Activated naive CD8-positive, alpha-beta T cell treated with anti-CD3 and anti-CD28 coated beads, Interleukin-2, amount 50 U/mL, for 24 hours (primary cell): Measurements from ENCODE around the gene UGT8.
"Not testable (repeated sequence)": the region's sequence is repeated elsewhere in the genome, so short reads cannot be mapped to it uniquely, and the experiment has no call there.

Source experiments
- ATAC-seq: fragments of 150-1000 bp; cut with Tn5 transposase; one replicate; pipeline ENCODE4 v1.10.0; 2021
- DNase-seq: peaks from one replicate; pipeline ENCODE4 v3.0.0; 2021
- H3K27ac Mint-ChIP-seq: one replicate; pipeline ENCODE4 v1.8.0; 2021; ENCODE audit warnings: mild to moderate bottlenecking, mixed read lengths
- H3K27me3 Mint-ChIP-seq: one replicate; pipeline ENCODE4 v1.8.0; 2021; ENCODE audit warnings: mixed read lengths
- H3K36me3 Mint-ChIP-seq: one replicate; pipeline ENCODE4 v1.8.0; 2021; ENCODE audit warnings: low read depth, mixed read lengths
- H3K4me1 Mint-ChIP-seq: one replicate; pipeline ENCODE4 v1.8.0; 2021; ENCODE audit warnings: mixed read lengths
- H3K4me3 Mint-ChIP-seq: one replicate; pipeline ENCODE4 v1.8.0; 2021; ENCODE audit warnings: mild to moderate bottlenecking, moderate library complexity, mixed read lengths
- H3K9me3 Mint-ChIP-seq: one replicate; pipeline ENCODE4 v1.8.0; 2021; ENCODE audit warnings: mixed read lengths

UGT8 gene, protein sequence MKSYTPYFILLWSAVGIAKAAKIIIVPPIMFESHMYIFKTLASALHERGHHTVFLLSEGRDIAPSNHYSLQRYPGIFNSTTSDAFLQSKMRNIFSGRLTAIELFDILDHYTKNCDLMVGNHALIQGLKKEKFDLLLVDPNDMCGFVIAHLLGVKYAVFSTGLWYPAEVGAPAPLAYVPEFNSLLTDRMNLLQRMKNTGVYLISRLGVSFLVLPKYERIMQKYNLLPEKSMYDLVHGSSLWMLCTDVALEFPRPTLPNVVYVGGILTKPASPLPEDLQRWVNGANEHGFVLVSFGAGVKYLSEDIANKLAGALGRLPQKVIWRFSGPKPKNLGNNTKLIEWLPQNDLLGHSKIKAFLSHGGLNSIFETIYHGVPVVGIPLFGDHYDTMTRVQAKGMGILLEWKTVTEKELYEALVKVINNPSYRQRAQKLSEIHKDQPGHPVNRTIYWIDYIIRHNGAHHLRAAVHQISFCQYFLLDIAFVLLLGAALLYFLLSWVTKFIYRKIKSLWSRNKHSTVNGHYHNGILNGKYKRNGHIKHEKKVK

GRCh38 chr4:114598191-114599121, at the start of gene UGT8:
TSS of gene UGT8 (plus strand) at chr4:114598807. CDS start at chr4:114622881, 24,074 bp downstream.
- no peaks in the 10 kb centered on the region for H3K9me3 Mint-ChIP-seq
- DNase-seq (peak; percentile 34), ATAC-seq (peak; percentile 48)
- H3K27me3 Mint-ChIP-seq = peaks cover 44% of the 10 kb centered on the region
- peak within 1 kb of the TSS; percentile 68 for H3K4me3 Mint-ChIP-seq
- no peak within 1 kb of the TSS for H3K27ac Mint-ChIP-seq
- peaks cover 15% of the 10 kb centered on the region for H3K4me1 Mint-ChIP-seq
- no peaks in the 10 kb centered on the region for H3K36me3 Mint-ChIP-seq

DNA sequence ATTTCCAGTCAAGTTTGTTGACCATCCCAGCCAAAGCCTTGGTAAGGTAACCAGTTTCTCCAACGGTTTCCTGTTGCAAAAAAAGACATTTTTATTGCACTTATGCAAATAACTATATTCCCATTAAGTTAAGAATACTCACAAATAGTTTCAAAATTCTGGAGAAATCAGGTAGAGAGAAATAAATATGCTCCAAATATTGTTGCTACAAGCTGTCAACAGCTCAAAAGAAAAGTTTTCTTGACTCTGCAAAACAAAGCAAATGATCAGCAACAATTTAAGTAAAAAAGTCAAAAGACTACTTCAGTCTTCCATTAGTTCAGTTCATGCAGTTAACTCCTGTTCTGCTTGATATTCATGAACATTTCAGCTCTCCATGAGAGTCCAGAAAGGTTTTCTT, 49.0 kb upstream of the UGT8 start:
- ATAC-seq (no peak), DNase-seq (no peak)
- Mint-ChIP-seq H3K4me1 (no peaks in the 10 kb centered on the region), H3K27me3 (no peaks in the 10 kb centered on the region), H3K27ac (no peak overlapping the region), H3K9me3 (peaks cover 12% of the 10 kb centered on the region), H3K4me3 (no peak overlapping the region), H3K36me3 (no peaks in the 10 kb centered on the region)

DNA sequence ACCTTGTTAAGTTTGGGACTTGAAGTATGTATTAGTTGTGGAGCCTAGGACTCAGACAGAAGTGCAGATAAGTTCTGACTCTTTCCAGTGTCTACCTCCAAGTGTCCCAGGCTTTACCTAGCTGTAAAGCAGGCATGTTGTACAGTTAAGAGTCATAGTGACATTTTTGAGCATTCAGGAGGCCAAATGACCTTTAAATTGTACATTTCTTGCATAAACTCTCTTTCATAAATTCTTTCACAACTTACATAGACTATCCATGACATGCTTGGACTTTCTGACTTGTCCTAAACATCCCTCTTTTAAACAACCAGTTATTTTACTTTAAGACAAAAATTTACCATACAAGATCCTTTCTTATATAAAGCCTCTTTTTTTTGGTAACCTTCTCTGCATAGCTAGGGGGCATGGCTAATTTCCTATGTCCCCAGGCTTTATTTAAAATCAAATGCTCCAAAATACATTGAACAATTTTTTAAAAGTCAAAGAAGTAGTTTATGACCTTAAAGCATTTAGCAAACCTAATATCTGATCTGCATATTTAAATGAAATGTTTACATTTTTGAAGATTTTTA, 40.1 kb upstream of the UGT8 start:
- DNase-seq (no peak), ATAC-seq (no peak)
- H3K9me3 Mint-ChIP-seq = peaks cover 9% of the 10 kb centered on the region
- H3K4me1 Mint-ChIP-seq = no peaks in the 10 kb centered on the region
- H3K27me3 Mint-ChIP-seq = no peaks in the 10 kb centered on the region
- H3K4me3 Mint-ChIP-seq = no peak overlapping the region
- no peaks in the 10 kb centered on the region for H3K36me3 Mint-ChIP-seq
- no peak overlapping the region for H3K27ac Mint-ChIP-seq

DNA sequence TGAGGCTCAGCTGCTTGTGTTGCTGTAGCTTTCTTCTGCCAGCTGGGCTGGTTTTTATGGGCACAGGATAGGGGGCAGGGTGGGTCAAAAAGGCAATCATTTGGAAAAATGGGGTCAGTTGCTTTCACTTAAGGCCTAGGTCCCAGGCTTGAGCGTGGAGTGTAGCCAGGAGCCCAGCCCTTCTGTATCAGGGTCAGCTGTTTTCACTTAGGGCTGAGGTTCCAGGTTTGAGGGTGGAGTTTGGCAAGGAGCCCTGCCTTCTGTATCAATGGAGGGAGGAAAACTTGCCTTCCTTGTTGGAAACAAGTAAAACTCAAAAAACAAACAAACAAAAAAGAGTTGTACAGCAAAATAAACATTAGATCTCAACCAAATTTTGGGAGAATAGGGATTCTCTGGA, 37.0 kb upstream of the UGT8 start:
- Mint-ChIP-seq H3K27ac (no peak overlapping the region), H3K36me3 (no peaks in the 10 kb centered on the region), H3K9me3 (peaks cover 9% of the 10 kb centered on the region), H3K4me1 (no peaks in the 10 kb centered on the region), H3K4me3 (no peak overlapping the region), H3K27me3 (no peaks in the 10 kb centered on the region)
- ATAC-seq (no peak), DNase-seq (no peak)

DNA sequence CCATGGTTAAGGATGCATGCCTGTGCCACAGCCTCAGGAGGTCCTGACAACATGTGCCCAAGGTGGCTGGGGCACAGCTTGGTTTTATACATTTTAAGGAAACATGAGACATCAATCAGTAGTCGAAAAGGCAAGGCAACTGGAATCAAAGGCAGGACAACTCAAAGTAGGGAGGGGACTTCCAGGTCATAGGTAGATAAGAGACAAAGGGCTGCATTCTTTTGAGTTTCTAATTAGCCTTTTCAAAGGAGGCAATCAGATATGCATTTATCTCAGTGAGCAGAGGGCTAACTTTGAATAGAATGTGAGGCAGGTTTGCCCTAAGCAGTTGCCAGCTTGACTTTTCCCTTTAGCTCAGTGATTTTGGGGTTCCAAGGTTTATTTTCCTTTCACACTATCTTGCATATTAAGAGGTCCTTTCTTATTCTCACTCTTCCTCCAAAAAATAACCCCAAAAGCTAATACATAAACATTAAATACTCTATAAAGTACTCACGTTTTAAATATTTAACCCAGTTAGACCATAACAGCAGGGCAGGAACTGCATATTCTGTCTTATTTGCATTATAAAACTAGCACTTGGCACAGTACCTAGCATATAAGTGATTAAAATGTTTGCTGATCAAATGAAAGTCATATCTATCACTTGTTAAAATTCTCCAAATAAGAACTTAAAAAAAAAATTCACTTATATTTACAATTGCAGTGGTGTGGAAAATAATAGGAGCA, 36.3 kb upstream of the UGT8 start:
- no peaks in the 10 kb centered on the region for H3K4me1 Mint-ChIP-seq
- peaks cover 9% of the 10 kb centered on the region for H3K9me3 Mint-ChIP-seq
- no peak for DNase-seq
- ATAC-seq = no peak
- H3K27ac Mint-ChIP-seq = no peak overlapping the region
- H3K4me3 Mint-ChIP-seq = no peak overlapping the region
- H3K27me3 Mint-ChIP-seq = no peaks in the 10 kb centered on the region
- H3K36me3 Mint-ChIP-seq = no peaks in the 10 kb centered on the region

DNA sequence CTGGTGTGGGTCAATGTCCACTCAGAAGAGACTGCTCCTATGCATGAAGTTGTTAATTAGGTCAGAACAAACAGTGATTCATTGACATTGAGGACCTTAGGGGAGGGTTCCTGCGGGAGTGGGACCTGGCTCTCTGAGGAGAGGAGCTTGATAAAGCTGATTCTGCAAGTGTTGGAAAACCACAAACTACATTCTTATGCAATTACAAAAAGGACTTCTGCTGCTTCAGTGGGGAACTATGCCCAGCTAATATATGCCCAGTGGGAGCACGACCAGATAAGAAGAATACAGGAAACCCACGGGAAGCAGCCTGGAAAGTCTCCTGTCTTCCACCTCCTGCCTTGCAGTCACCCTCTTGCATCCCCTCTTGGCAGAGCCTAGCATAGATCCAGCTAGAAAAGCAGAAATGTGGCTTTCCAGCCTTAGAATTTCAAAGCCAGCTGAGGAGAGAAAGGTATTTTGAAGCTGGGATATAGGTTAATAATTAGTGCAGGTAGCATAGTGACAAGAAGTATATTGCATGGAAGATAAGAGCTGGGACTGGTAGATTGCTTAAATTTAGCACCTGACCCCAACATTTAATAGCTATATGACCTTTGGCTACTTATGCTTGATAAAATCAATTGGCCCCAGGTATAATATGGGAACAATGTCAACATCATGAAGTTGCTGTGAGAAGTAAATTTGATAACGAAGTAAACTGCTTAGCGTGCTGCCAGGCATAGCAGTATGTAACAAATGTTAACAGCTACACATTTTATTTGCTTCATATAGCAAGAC, 34.9 kb upstream of the UGT8 start:
- ATAC-seq (no peak), DNase-seq (no peak)
- Mint-ChIP-seq H3K4me3 (no peak overlapping the region), H3K36me3 (no peaks in the 10 kb centered on the region), H3K4me1 (no peaks in the 10 kb centered on the region), H3K27me3 (no peaks in the 10 kb centered on the region), H3K9me3 (no peaks in the 10 kb centered on the region), H3K27ac (no peak overlapping the region)

GRCh38 chr4:114577386-114577785, 21.2 kb upstream of the UGT8 start:
- Mint-ChIP-seq H3K4me1 (no peaks in the 10 kb centered on the region), H3K9me3 (peaks cover 16% of the 10 kb centered on the region), H3K27me3 (no peaks in the 10 kb centered on the region), H3K36me3 (no peaks in the 10 kb centered on the region), H3K4me3 (no peak overlapping the region), H3K27ac (no peak overlapping the region)
- ATAC-seq (no peak), DNase-seq (no peak)

DNA sequence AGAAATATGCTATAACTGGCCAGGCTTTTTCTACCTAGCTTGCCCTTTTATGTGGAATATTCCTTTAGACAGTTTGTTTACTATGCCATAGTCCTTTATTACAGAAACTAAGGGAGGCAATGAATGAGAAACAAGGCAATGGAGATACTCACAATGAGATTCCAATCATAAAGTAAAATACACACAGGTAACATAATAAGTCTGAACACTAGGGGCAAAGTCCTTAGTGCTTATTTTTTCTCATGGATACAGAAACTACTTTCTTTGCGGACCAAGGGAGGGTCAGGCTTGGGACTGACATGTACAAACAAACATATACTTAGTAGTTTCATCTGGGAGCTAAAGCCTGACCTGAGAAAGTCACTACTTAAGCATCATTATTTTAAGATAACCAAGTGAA, 16.0 kb upstream of the UGT8 start:
- Mint-ChIP-seq H3K27ac (no peak overlapping the region), H3K4me1 (no peaks in the 10 kb centered on the region), H3K36me3 (no peaks in the 10 kb centered on the region), H3K27me3 (no peaks in the 10 kb centered on the region), H3K9me3 (peaks cover 16% of the 10 kb centered on the region), H3K4me3 (no peak overlapping the region)
- no peak for DNase-seq
- ATAC-seq = no peak

- peaks cover 3% of the 10 kb centered on the region for H3K27me3 Mint-ChIP-seq
- no peak for ATAC-seq
- no peaks in the 10 kb centered on the region for H3K9me3 Mint-ChIP-seq
- no peak overlapping the region for H3K27ac Mint-ChIP-seq
- no peak overlapping the region for H3K4me3 Mint-ChIP-seq
- no peaks in the 10 kb centered on the region for H3K36me3 Mint-ChIP-seq
- DNase-seq = no peak
- no peaks in the 10 kb centered on the region for H3K4me1 Mint-ChIP-seq
These were observed 10.3 kb upstream of the UGT8 start for GRCh38 chr4:114588305-114588704.

GRCh38 chr4:114590360-114590759, 8.2 kb upstream of the UGT8 start:
- not testable (repeated sequence) for ATAC-seq, H3K9me3 Mint-ChIP-seq, H3K4me3 Mint-ChIP-seq, H3K36me3 Mint-ChIP-seq, H3K4me1 Mint-ChIP-seq, H3K27me3 Mint-ChIP-seq, H3K27ac Mint-ChIP-seq, DNase-seq

- no peak overlapping the region for H3K27ac Mint-ChIP-seq
These were observed 5.1 kb upstream of the UGT8 start for GRCh38 chr4:114593526-114593925.

GRCh38 chr4:114595207-114595606, 3.4 kb upstream of the UGT8 start:
- Mint-ChIP-seq H3K9me3 (no peaks in the 10 kb centered on the region), H3K4me3 (no peak overlapping the region), H3K36me3 (no peaks in the 10 kb centered on the region), H3K27me3 (peaks cover 39% of the 10 kb centered on the region), H3K4me1 (peaks cover 12% of the 10 kb centered on the region), H3K27ac (no peak overlapping the region)
- no peak for DNase-seq
- no peak for ATAC-seq

More at GRCh38 chr4:114593526-114593925, 5.1 kb upstream of the UGT8 start:
- H3K9me3 Mint-ChIP-seq = no peaks in the 10 kb centered on the region
- H3K4me3 Mint-ChIP-seq = no peak overlapping the region
- H3K36me3 Mint-ChIP-seq = no peaks in the 10 kb centered on the region
- no peak for DNase-seq
- peaks cover 3% of the 10 kb centered on the region for H3K4me1 Mint-ChIP-seq
- peaks cover 24% of the 10 kb centered on the region for H3K27me3 Mint-ChIP-seq
- ATAC-seq = no peak

GRCh38 chr4:114595921-114596320, 2.7 kb upstream of the UGT8 start:
- Mint-ChIP-seq H3K4me3 (no peak overlapping the region), H3K9me3 (no peaks in the 10 kb centered on the region), H3K4me1 (peaks cover 15% of the 10 kb centered on the region), H3K27me3 (peaks cover 45% of the 10 kb centered on the region), H3K36me3 (no peaks in the 10 kb centered on the region), H3K27ac (no peak overlapping the region)
- DNase-seq (no peak), ATAC-seq (no peak)
